Fibroblast of the aortic adventitia (primary cell): ENCODE measurements around the gene PPARG. TPM values are rescaled to one million over a fixed set of nuclear protein-coding genes. Genes with fewer than 3 reads are reported as not detected.
A peak's percentile ranks its signal among the peaks of the same experiment; 100 is the strongest.

ENCODE experiments used
- DNase-seq: peaks from one replicate; pipeline ENCODE4 v3.0.0-alpha.2; 2010; ENCODE audit warnings: low read depth
- H3K4me3 ChIP-seq: 2 replicates; pipeline ENCODE4 v1.5.1; 2011; ENCODE audit warnings: low read depth, mild to moderate bottlenecking, control low read depth, low read length, moderate library complexity
- total RNA-seq: library from RNA; depleted of rRNA; stranded (reverse); fragments of >200 nt; gene quantifications from 2 replicates; pipeline ENCODE4 v1.2.3, GENCODE V29; 2012; ENCODE audit warnings: low replicate concordance
- TF ChIP-seq, protein P1 (sequence below): IDR thresholded peaks from 2 replicates; pipeline ENCODE4 v1.5.1; 2011; ENCODE audit warnings: mild to moderate bottlenecking, low read length, control low read depth, inconsistent platforms; ENCODE audit not compliant: insufficient read depth

Gene PPARG
- total RNA-seq, 1 donor = 39.4 TPM

- peak; percentile 33 for DNase-seq
- H3K4me3 ChIP-seq = no peak overlapping the region
- TF ChIP-seq, protein P1, sequence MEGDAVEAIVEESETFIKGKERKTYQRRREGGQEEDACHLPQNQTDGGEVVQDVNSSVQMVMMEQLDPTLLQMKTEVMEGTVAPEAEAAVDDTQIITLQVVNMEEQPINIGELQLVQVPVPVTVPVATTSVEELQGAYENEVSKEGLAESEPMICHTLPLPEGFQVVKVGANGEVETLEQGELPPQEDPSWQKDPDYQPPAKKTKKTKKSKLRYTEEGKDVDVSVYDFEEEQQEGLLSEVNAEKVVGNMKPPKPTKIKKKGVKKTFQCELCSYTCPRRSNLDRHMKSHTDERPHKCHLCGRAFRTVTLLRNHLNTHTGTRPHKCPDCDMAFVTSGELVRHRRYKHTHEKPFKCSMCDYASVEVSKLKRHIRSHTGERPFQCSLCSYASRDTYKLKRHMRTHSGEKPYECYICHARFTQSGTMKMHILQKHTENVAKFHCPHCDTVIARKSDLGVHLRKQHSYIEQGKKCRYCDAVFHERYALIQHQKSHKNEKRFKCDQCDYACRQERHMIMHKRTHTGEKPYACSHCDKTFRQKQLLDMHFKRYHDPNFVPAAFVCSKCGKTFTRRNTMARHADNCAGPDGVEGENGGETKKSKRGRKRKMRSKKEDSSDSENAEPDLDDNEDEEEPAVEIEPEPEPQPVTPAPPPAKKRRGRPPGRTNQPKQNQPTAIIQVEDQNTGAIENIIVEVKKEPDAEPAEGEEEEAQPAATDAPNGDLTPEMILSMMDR = no peak
Observed at GRCh38 chr3:12420393-12420792, 131.5 kb downstream of the PPARG start.

GRCh38 chr3:12421132-12421531 is 132.3 kb downstream of the PPARG start:
- TF ChIP-seq, protein P1 = no peak
- DNase-seq = no peak
- no peak overlapping the region for H3K4me3 ChIP-seq

DNA sequence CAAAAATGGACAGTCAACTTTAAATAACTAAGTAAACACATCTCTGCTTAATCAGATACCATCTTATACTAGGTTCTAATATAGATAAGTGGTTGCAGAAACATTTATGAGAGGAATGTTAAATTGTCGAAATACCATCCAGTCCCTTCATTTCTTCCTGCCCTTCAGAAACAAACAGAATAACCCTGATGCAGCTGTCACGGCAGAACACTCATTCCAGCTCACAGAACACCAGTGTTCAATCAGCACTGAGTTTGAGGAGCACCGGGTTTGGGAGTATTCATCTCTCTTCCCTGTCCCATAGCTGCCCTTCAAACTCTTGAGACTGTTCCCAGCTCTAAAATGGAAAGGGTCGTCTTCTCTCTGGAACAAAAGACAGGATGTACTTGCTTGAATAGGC is 134.3 kb downstream of the PPARG start:
- TF ChIP-seq, protein P1 = no peak
- no peak overlapping the region for H3K4me3 ChIP-seq
- no peak for DNase-seq

- H3K4me3 ChIP-seq = no peak overlapping the region
- TF ChIP-seq, protein P1 = no peak
- peak; percentile 80 for DNase-seq
Observed at GRCh38 chr3:12423918-12424630, 135.2 kb downstream of the PPARG start.

GRCh38 chr3:12424635-12425319 is 135.9 kb downstream of the PPARG start:
- no peak for DNase-seq
- H3K4me3 ChIP-seq = no peak overlapping the region
- TF ChIP-seq, protein P1 = no peak

- TF ChIP-seq, protein P1 = no peak
Observed at GRCh38 chr3:12425850-12426579, 137.1 kb downstream of the PPARG start.

More at GRCh38 chr3:12425850-12426579, 137.1 kb downstream of the PPARG start:
- no peak for DNase-seq
- H3K4me3 ChIP-seq = no peak overlapping the region
